C4-2B (cell line): ENCODE data around the gene ZNRF1.

Source experiments
- H3K27ac ChIP-seq: fragments of 450-650 bp; 2 replicates; pipeline ENCODE4 v1.5.1; 2017
- CTCF ChIP-seq: fragments of 450-650 bp; conservative IDR thresholded peaks from 2 replicates; pipeline ENCODE4 v1.5.1; 2017; ENCODE audit warnings: mild to moderate bottlenecking
- ZFX ChIP-seq: fragments of 450-650 bp; IDR thresholded peaks from 2 replicates; pipeline ENCODE4 v1.6.1; 2017

The ZNRF1 gene

GRCh38 chr16:75039941-75040340, 41.1 kb downstream of the ZNRF1 start:
- no peak overlapping the region for H3K27ac ChIP-seq
- TF ChIP-seq CTCF (no peak), ZFX (no peak)

- H3K27ac ChIP-seq, result no peak overlapping the region
- TF ChIP-seq ZFX, result no peak
- no peak for TF ChIP-seq CTCF
Observed at GRCh38 chr16:75042426-75043174, 43.8 kb downstream of the ZNRF1 start.

DNA sequence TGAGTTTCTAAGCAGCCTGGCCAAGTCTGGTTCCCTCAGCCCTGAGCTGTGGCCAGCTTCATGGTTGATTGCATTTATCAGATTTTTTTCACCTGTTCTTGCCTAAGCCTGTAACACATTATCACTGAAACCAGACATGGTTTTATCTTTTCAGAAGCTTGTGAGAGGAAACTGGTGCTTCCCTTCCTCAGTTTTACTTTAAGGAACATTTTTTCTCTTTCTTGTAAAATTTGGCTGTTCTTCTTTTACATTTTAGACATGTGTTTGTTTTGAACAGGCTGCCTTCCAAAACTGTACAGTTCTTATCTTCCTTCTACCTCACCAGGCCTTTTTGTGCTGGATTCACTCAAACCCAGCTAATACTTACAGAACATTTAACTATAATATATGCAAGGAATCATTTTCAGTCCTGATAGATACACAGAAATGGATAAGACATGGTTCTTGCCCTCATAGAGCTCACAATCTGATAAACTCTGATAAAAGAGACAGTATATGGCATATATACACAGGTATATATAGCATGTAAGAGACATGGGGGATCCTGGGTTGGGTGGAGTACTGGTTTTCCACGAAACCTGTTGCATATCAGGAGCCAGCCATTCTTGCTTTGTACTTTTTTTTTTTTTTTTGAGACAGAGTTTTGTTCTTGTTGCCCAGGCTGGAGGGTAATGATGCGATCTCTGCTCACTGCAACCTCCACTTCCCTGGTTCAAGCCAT, 44.5 kb downstream of the ZNRF1 start:
- TF ChIP-seq CTCF (no peak), ZFX (no peak)
- no peak overlapping the region; the same call in 1 of the 2 replicates for H3K27ac ChIP-seq

DNA sequence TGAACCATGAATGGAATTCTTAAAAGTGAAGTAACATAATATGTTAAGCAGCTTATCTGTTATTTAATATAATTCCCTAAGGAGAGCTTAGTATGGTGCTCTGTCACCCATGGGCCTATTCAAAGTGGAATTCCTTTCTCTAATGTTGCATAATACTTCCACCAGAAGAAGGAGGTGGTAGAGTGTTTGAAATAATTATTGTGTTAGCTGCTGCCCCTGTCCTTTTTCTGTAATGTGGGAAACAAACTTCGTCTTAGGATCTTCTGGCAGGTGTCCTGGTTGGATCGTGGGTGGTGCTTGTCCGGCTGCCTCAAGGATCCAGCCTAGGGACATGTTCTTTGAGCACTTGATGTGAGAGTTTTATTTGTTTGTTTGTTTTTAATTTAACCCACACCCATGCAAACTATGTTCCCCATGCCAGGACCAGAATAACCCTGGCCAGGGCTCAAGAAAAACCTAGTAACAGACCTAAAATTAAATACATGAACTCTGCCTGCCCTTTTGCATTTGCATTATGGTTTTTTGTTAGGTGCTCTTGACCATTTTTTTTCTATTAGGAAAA, 46.1 kb downstream of the ZNRF1 start:
- H3K27ac ChIP-seq, result 0 out of 2 replicates have a peak overlapping the region, but pooled peaks have one; percentile 12
- no peak for TF ChIP-seq CTCF
- TF ChIP-seq ZFX, result no peak

DNA sequence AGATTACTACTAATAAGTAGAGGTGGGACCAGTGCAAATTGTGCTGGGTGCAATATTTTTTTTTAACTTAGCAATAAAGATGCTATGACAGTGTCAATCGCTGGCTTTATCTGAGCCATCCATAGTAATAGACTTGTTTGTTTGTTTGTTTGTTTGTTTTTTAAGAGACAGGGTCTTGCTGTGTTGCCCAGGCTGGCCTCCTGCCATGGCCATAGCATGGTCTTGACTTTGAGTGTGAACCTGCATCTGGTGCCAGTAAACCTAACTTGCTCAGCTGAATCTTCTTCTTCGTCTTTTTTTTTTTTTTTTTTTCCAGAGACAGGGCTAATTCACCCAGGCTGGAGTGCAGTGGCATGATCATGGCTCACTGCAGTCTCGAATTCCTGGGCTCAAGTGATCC, 46.6 kb downstream of the ZNRF1 start:
- TF ChIP-seq CTCF (no peak), ZFX (no peak)
- H3K27ac ChIP-seq, result peak overlapping the region; percentile 48

- TF ChIP-seq ZFX, result no peak
- no peak for TF ChIP-seq CTCF
- no peak overlapping the region for H3K27ac ChIP-seq
Observed at GRCh38 chr16:75048054-75048453, 49.2 kb downstream of the ZNRF1 start.

GRCh38 chr16:75048530-75048929, 49.7 kb downstream of the ZNRF1 start:
- no peak overlapping the region for H3K27ac ChIP-seq

More at GRCh38 chr16:75048530-75048929, 49.7 kb downstream of the ZNRF1 start:
- TF ChIP-seq ZFX (no peak), CTCF (no peak)
